IMR-90 (cell line): ENCODE data around the gene FLCN.
"Not testable (repeated sequence)": the region's sequence is repeated elsewhere in the genome, so short reads cannot be mapped to it uniquely, and the experiment has no call there.

Source experiments
- BHLHE40 ChIP-seq: fragments of 150-350 bp; IDR thresholded peaks from 2 replicates; pipeline ENCODE4 v1.6.1; 2016; ENCODE audit warnings: mild to moderate bottlenecking, low read depth, low read length
- CEBPB ChIP-seq: IDR thresholded peaks from 2 replicates; pipeline ENCODE4 v1.6.1; 2012; ENCODE audit warnings: low read depth, low read length, improper control_type of control experiment
- FOS ChIP-seq: fragments of 150-350 bp; IDR thresholded peaks from 2 replicates; pipeline ENCODE4 v1.6.1; 2016; ENCODE audit warnings: low read depth, low read length
- MAFK ChIP-seq: IDR thresholded peaks from 2 replicates; pipeline ENCODE4 v1.6.1; 2012; ENCODE audit warnings: low read depth, low read length, improper control_type of control experiment
- NFE2L2 ChIP-seq: fragments of 150-350 bp; IDR thresholded peaks from 2 replicates; pipeline ENCODE4 v1.6.1; 2016; ENCODE audit warnings: low read depth, mild to moderate bottlenecking, low read length
- POLR2A ChIP-seq: IDR thresholded peaks from 2 replicates; pipeline ENCODE4 v1.6.1; 2012; ENCODE audit warnings: mild to moderate bottlenecking, low read depth, low read length
- RAD21 ChIP-seq: IDR thresholded peaks from 2 replicates; pipeline ENCODE4 v1.6.1; 2012; ENCODE audit warnings: low read length, improper control_type of control experiment
- RCOR1 ChIP-seq: IDR thresholded peaks from 2 replicates; pipeline ENCODE4 v1.6.1; 2012; ENCODE audit warnings: mild to moderate bottlenecking, low read length, improper control_type of control experiment; ENCODE audit not compliant: insufficient replicate concordance
- RFX5 ChIP-seq: IDR thresholded peaks from 2 replicates; pipeline ENCODE4 v1.8.0; 2012; ENCODE audit warnings: low read depth, mild to moderate bottlenecking, low read length, moderate library complexity
- SMC3 ChIP-seq: fragments of 150-350 bp; IDR thresholded peaks from 2 replicates; pipeline ENCODE4 v1.6.1; 2016; ENCODE audit warnings: low read depth, mild to moderate bottlenecking, antibody characterized with exemption, low read length, moderate library complexity
- TF ChIP-seq, protein P1 (sequence below): conservative IDR thresholded peaks from 2 replicates; pipeline ENCODE4 v1.5.1; 2012; ENCODE audit warnings: mild to moderate bottlenecking, low read depth, low read length, improper control_type of control experiment
- TF ChIP-seq, protein P2 (sequence below): fragments of 150-350 bp; IDR thresholded peaks from 2 replicates; pipeline ENCODE4 v1.6.1; 2016; ENCODE audit warnings: low read depth, mild to moderate bottlenecking, low read length, moderate library complexity, borderline replicate concordance
- TF ChIP-seq, protein P3 (sequence below): fragments of 150-350 bp; IDR thresholded peaks from 2 replicates; pipeline ENCODE4 v1.6.1; 2017; ENCODE audit warnings: mild to moderate bottlenecking, antibody characterized with exemption, low read length, low read depth

DNA sequence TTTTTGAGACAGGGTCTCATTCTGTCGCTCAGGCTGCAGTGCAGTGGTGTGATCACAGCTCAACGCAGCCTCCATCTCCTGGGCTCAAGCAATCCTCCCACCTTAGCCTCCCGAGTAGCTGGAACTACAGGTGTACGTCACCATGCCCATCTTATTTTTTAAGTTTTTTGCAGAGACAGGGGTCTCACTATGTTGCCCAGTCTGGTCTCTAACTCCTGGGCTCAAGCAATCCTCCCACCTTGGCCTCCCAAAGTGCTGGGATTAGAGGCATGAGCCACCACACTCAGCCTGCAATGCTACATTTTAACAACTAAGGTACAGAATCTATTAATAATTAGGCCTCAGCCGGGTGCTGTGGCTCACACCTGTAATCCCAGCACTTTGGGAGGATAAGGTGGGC lies 40.5 kb upstream of the FLCN start:
- not testable (repeated sequence) for TF ChIP-seq RFX5, POLR2A, SMC3, BHLHE40, RCOR1, NFE2L2, RAD21, CEBPB, MAFK, FOS
- TF ChIP-seq, protein P1, sequence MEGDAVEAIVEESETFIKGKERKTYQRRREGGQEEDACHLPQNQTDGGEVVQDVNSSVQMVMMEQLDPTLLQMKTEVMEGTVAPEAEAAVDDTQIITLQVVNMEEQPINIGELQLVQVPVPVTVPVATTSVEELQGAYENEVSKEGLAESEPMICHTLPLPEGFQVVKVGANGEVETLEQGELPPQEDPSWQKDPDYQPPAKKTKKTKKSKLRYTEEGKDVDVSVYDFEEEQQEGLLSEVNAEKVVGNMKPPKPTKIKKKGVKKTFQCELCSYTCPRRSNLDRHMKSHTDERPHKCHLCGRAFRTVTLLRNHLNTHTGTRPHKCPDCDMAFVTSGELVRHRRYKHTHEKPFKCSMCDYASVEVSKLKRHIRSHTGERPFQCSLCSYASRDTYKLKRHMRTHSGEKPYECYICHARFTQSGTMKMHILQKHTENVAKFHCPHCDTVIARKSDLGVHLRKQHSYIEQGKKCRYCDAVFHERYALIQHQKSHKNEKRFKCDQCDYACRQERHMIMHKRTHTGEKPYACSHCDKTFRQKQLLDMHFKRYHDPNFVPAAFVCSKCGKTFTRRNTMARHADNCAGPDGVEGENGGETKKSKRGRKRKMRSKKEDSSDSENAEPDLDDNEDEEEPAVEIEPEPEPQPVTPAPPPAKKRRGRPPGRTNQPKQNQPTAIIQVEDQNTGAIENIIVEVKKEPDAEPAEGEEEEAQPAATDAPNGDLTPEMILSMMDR: not testable (repeated sequence)
- TF ChIP-seq, protein P2, sequence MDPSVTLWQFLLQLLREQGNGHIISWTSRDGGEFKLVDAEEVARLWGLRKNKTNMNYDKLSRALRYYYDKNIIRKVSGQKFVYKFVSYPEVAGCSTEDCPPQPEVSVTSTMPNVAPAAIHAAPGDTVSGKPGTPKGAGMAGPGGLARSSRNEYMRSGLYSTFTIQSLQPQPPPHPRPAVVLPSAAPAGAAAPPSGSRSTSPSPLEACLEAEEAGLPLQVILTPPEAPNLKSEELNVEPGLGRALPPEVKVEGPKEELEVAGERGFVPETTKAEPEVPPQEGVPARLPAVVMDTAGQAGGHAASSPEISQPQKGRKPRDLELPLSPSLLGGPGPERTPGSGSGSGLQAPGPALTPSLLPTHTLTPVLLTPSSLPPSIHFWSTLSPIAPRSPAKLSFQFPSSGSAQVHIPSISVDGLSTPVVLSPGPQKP: not testable (repeated sequence)
- TF ChIP-seq, protein P3, sequence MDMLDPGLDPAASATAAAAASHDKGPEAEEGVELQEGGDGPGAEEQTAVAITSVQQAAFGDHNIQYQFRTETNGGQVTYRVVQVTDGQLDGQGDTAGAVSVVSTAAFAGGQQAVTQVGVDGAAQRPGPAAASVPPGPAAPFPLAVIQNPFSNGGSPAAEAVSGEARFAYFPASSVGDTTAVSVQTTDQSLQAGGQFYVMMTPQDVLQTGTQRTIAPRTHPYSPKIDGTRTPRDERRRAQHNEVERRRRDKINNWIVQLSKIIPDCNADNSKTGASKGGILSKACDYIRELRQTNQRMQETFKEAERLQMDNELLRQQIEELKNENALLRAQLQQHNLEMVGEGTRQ: not testable (repeated sequence)
